MM.1S (cell line): ENCODE results near the gene AP1S2.

Experiments
- EZH2 ChIP-seq: fragments of 300-600 bp; sonication (generic); optimal IDR thresholded peaks from 2 replicates; pipeline ENCODE3; 2017; ENCODE audit warnings: low read depth, mild to moderate bottlenecking, antibody characterized with exemption, low read length, mixed read lengths
- EZH2phosphoT487 ChIP-seq: fragments of 300-600 bp; sonication (generic); IDR thresholded peaks from 2 replicates; pipeline ENCODE4 v1.6.1; 2018; ENCODE audit warnings: antibody characterized with exemption, low read length
- TF ChIP-seq, protein P1 (sequence below): fragments of 300-600 bp; sonication (generic); IDR thresholded peaks from 2 replicates; pipeline ENCODE4 v1.5.1; 2016; ENCODE audit warnings: antibody characterized with exemption, low read length, mixed read lengths

DNA sequence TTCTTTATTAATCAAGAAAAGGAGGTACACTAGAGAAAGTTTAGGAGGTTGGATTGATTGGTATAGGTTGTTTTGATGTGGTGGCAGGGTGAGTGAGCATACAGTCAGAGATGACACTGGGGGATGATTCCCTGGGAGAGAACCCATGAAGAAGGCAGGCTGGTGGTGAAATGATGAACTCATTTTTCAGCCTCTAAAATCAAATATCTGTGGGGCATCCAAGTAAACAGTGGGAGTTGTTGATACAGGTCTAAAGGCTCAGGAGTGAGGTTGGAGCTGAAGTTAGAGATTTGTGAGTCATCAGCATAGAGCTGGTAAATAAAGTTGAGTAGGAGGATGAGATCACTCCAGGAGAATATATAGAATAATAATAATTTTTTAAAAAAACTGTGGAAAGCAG lies 10.0 kb upstream of the AP1S2 start:
- TF ChIP-seq, protein P1, sequence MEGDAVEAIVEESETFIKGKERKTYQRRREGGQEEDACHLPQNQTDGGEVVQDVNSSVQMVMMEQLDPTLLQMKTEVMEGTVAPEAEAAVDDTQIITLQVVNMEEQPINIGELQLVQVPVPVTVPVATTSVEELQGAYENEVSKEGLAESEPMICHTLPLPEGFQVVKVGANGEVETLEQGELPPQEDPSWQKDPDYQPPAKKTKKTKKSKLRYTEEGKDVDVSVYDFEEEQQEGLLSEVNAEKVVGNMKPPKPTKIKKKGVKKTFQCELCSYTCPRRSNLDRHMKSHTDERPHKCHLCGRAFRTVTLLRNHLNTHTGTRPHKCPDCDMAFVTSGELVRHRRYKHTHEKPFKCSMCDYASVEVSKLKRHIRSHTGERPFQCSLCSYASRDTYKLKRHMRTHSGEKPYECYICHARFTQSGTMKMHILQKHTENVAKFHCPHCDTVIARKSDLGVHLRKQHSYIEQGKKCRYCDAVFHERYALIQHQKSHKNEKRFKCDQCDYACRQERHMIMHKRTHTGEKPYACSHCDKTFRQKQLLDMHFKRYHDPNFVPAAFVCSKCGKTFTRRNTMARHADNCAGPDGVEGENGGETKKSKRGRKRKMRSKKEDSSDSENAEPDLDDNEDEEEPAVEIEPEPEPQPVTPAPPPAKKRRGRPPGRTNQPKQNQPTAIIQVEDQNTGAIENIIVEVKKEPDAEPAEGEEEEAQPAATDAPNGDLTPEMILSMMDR, result no peak
- no peak for TF ChIP-seq EZH2phosphoT487
- no peak for TF ChIP-seq EZH2
